ENCODE measurements around the gene CREB1.

DNA sequence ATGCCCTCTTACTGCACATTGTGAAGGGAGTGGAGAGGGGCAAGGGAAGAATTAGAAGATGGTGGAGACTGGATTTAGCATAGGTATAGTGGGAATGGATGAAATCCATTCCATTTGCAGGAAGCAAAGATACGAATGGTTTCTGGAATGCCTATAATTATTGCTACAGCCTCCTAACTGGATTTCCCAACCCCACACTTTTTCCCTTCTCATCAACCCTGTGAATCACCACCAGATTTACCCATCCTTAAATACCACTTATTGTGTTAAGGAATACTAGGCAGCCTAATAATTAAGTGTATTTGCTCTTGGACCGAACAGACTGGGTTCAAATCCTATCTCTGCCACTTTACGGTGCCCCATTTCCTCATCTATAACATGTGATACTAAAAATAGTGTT is 39.3 kb upstream of the CREB1 start:
- no peak for TF ChIP-seq POLR2A (IDR thresholded peaks at IDR 0.05; ENCODE audit: low read length)
- TF ChIP-seq GATA1 (IDR thresholded peaks at IDR 0.05; ENCODE audit: low read depth, low read length) = no peak

All from erythroblast (primary cell).